Neural cell (in vitro differentiated cells): ENCODE measurements around the gene SBNO2. TPM values are rescaled to one million over a fixed set of nuclear protein-coding genes. Genes with fewer than 3 reads are reported as not detected.

Experiments used
- H2AFZ ChIP-seq: fragments of 200-600, 300-800 bp; sonication (generic), shearing (Covaris generic); 2 replicates; pipeline ENCODE4 v1.6.0; 2014; ENCODE audit warnings: low read depth, mild to moderate bottlenecking, antibody characterized with exemption, low read length, moderate library complexity
- H3F3A ChIP-seq: fragments of 200-600 bp; shearing (Covaris generic); 2 replicates; pipeline ENCODE4 v1.6.1; 2016; ENCODE audit warnings: mild to moderate bottlenecking, moderate library complexity, mixed read lengths, antibody characterized with exemption, low read length; ENCODE audit not compliant: insufficient read depth, poor library complexity, severe bottlenecking
- H3K27ac ChIP-seq: fragments of 200-600, 300-800 bp; sonication (generic), shearing (Covaris generic); 2 replicates; pipeline ENCODE4 v1.5.1; 2014; ENCODE audit warnings: mild to moderate bottlenecking, low read length, moderate library complexity
- H3K27me3 ChIP-seq: fragments of 300-800, 200-600 bp; sonication (generic), shearing (Covaris generic); 2 replicates; pipeline ENCODE4 v1.6.0; 2014; ENCODE audit warnings: mild to moderate bottlenecking, low read depth, low read length, moderate library complexity; ENCODE audit not compliant: insufficient read depth
- H3K36me3 ChIP-seq: fragments of 300-800, 200-600 bp; sonication (generic), shearing (Covaris generic); 2 replicates; pipeline ENCODE4 v1.5.1; 2014; ENCODE audit warnings: mild to moderate bottlenecking, antibody characterized with exemption, low read length, moderate library complexity; ENCODE audit not compliant: insufficient read depth
- H3K4me2 ChIP-seq: fragments of 300-800, 200-600 bp; sonication (generic), shearing (Covaris generic); 2 replicates; pipeline ENCODE4 v1.6.0; 2014; ENCODE audit warnings: mild to moderate bottlenecking, low read length
- H3K4me3 ChIP-seq: fragments of 300-800, 200-600 bp; sonication (generic), shearing (Covaris generic); 2 replicates; pipeline ENCODE4 v1.5.1; 2014; ENCODE audit warnings: mild to moderate bottlenecking, low read length, moderate library complexity
- H3K79me2 ChIP-seq: fragments of 200-600 bp; shearing (Covaris generic); replicated peaks from 2 replicates; pipeline ENCODE4 v1.6.0; 2014; ENCODE audit warnings: mild to moderate bottlenecking, low read length, moderate library complexity; ENCODE audit not compliant: insufficient read depth
- H3K9ac ChIP-seq: fragments of 300-800, 200-600 bp; sonication (generic), shearing (Covaris generic); 2 replicates; pipeline ENCODE4 v1.6.1; 2016; ENCODE audit warnings: mild to moderate bottlenecking, low read length, mixed read lengths
- H3K9me2 ChIP-seq: fragments of 200-600 bp; shearing (Covaris generic); 2 replicates; pipeline ENCODE4 v1.6.1; 2016; ENCODE audit warnings: mild to moderate bottlenecking, low read length, mixed read lengths; ENCODE audit not compliant: insufficient read depth
- H3K9me3 ChIP-seq: fragments of 200-600, 300-800 bp; sonication (generic), shearing (Covaris generic); 2 replicates; pipeline ENCODE4 v1.6.1; 2016; ENCODE audit warnings: mild to moderate bottlenecking, mixed run types, low read length, moderate library complexity, mixed read lengths
- H4K20me1 ChIP-seq: fragments of 200-600 bp; shearing (Covaris generic); 2 replicates; pipeline ENCODE4 v1.6.1; 2016; ENCODE audit warnings: mild to moderate bottlenecking, mixed run types; ENCODE audit not compliant: insufficient read depth
- EP300 ChIP-seq: fragments of 450-650 bp; conservative IDR thresholded peaks from 2 replicates; pipeline ENCODE4 v1.6.1; 2014; ENCODE audit warnings: antibody characterized with exemption, mild to moderate bottlenecking, moderate library complexity; ENCODE audit not compliant: poor library complexity, severe bottlenecking
- EZH2 ChIP-seq: fragments of 200-600, 300-800 bp; shearing (Covaris generic), sonication (generic); IDR thresholded peaks from 2 replicates; pipeline ENCODE4 v1.6.1; 2014; ENCODE audit warnings: antibody characterized with exemption, low read length, borderline replicate concordance, mild to moderate bottlenecking; ENCODE audit not compliant: insufficient read depth, poor library complexity, severe bottlenecking
- MXI1 ChIP-seq: fragments of 450-650 bp; conservative IDR thresholded peaks from 2 replicates; pipeline ENCODE4 v1.6.1; 2014; ENCODE audit warnings: antibody characterized with exemption, mild to moderate bottlenecking; ENCODE audit not compliant: poor library complexity, severe bottlenecking
- POLR2AphosphoS5 ChIP-seq: IDR thresholded peaks from 2 replicates; pipeline ENCODE4 v1.6.1; 2012
- RAD21 ChIP-seq: fragments of 450-650 bp; conservative IDR thresholded peaks from 2 replicates; pipeline ENCODE4 v1.6.1; 2014; ENCODE audit warnings: antibody characterized with exemption, mild to moderate bottlenecking, moderate library complexity
- SMC3 ChIP-seq: fragments of 450-650 bp; conservative IDR thresholded peaks from 2 replicates; pipeline ENCODE4 v1.6.1; 2014; ENCODE audit warnings: antibody characterized with exemption, mild to moderate bottlenecking, moderate library complexity; ENCODE audit not compliant: poor library complexity
- TAF1 ChIP-seq: IDR thresholded peaks from 2 replicates; pipeline ENCODE4 v1.6.1; 2012; ENCODE audit warnings: low read depth
- polyA plus RNA-seq: library from polyadenylated mRNA; depleted of rRNA; stranded (reverse); fragments of >200 nt; gene quantifications from 2 replicates; pipeline ENCODE4 v1.2.3, GENCODE V29; 2014
- TF ChIP-seq, protein P1 (sequence below): fragments of 450-650 bp; IDR thresholded peaks from 2 replicates; pipeline ENCODE4 v1.5.1; 2014; ENCODE audit warnings: antibody characterized with exemption, mild to moderate bottlenecking, moderate library complexity; ENCODE audit not compliant: poor library complexity, severe bottlenecking
- TF ChIP-seq, protein P2 (sequence below): IDR thresholded peaks from 2 replicates; pipeline ENCODE4 v1.6.1; 2012; ENCODE audit warnings: borderline replicate concordance

The SBNO2 gene
- polyA plus RNA-seq, 1 donor from 2014 or later = 4.8 TPM

DNA sequence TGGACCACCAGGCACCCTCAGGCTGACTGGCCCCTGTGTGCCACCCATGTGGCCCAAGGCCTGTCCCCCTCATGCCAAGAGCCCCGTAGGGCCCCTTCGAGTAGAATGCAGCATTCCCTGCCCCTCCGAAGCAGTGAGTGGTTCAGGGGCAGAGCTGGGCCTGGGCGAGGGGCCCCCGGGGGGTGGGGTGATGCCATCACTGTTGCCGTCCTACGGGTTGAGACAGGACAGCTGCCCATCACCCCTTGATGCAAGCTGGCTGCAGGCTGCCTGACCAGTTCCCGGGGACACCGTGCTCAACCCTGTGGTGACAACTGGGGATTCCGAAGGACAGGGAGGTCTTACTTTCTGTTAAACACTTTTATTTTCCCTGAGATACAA lies 4.7 kb downstream of the SBNO2 start:
- Histone ChIP-seq H3K9me3 (peaks cover 5% of the 10 kb centered on the region), H3K27ac (no peak overlapping the region), H3K79me2 (no peaks in the 10 kb centered on the region), H3F3A (no peaks in the 10 kb centered on the region), H4K20me1 (no peaks in the 10 kb centered on the region), H3K4me3 (no peak overlapping the region), H3K9me2 (no peaks in the 10 kb centered on the region), H2AFZ (no peak overlapping the region), H3K27me3 (no peaks in the 10 kb centered on the region), H3K9ac (no peak overlapping the region), H3K36me3 (peaks cover 8% of the 10 kb centered on the region), H3K4me2 (no peak overlapping the region)
- TF ChIP-seq, protein P1, sequence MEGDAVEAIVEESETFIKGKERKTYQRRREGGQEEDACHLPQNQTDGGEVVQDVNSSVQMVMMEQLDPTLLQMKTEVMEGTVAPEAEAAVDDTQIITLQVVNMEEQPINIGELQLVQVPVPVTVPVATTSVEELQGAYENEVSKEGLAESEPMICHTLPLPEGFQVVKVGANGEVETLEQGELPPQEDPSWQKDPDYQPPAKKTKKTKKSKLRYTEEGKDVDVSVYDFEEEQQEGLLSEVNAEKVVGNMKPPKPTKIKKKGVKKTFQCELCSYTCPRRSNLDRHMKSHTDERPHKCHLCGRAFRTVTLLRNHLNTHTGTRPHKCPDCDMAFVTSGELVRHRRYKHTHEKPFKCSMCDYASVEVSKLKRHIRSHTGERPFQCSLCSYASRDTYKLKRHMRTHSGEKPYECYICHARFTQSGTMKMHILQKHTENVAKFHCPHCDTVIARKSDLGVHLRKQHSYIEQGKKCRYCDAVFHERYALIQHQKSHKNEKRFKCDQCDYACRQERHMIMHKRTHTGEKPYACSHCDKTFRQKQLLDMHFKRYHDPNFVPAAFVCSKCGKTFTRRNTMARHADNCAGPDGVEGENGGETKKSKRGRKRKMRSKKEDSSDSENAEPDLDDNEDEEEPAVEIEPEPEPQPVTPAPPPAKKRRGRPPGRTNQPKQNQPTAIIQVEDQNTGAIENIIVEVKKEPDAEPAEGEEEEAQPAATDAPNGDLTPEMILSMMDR = no peak
- TF ChIP-seq TAF1 (no peak), POLR2AphosphoS5 (no peak), MXI1 (no peak), EP300 (no peak), SMC3 (no peak), RAD21 (no peak), EZH2 (no peak)
- TF ChIP-seq, protein P2, sequence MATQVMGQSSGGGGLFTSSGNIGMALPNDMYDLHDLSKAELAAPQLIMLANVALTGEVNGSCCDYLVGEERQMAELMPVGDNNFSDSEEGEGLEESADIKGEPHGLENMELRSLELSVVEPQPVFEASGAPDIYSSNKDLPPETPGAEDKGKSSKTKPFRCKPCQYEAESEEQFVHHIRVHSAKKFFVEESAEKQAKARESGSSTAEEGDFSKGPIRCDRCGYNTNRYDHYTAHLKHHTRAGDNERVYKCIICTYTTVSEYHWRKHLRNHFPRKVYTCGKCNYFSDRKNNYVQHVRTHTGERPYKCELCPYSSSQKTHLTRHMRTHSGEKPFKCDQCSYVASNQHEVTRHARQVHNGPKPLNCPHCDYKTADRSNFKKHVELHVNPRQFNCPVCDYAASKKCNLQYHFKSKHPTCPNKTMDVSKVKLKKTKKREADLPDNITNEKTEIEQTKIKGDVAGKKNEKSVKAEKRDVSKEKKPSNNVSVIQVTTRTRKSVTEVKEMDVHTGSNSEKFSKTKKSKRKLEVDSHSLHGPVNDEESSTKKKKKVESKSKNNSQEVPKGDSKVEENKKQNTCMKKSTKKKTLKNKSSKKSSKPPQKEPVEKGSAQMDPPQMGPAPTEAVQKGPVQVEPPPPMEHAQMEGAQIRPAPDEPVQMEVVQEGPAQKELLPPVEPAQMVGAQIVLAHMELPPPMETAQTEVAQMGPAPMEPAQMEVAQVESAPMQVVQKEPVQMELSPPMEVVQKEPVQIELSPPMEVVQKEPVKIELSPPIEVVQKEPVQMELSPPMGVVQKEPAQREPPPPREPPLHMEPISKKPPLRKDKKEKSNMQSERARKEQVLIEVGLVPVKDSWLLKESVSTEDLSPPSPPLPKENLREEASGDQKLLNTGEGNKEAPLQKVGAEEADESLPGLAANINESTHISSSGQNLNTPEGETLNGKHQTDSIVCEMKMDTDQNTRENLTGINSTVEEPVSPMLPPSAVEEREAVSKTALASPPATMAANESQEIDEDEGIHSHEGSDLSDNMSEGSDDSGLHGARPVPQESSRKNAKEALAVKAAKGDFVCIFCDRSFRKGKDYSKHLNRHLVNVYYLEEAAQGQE = no peak

DNA sequence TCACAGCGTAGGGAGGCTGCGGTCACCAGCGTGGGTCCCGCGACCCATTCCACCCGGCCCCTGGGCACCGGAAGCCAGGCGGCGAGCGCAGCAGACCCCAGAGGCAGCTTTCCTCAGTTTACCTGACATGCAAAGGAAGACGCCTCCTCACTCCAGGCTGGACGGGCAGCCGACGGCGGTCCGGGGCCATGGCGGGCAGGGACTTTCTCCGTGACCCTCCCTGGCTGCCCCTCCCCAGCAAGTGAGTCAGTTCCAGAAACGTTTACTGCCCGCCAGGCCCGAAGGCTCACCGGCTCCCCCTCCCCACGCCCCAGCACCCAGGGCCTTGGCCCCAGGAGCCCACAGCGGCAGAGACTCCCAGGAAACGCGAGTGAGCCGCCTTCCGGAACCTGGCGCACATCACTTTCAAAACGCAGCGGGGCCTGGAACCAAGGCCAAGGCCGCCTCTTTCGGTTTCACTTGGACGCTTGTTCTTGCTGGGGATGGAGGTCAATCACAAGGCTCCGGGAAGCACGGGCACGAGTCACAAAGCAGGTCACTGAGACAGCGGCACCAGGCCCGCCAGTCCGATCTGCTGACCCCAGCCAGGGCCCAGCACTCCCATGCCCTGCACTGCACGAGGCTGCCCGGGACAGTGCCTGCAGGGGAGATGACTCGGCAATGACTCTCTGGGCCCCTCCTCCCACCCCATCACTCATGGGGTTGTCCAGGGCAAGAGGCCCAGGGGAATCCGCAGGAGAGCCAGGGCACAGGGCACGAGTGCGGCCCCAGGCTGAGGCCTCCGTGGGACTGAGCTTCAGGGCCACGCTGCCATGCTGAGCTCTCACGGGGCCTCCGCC lies 5.3 kb downstream of the SBNO2 start:
- Histone ChIP-seq H3K9me3 (peaks cover 5% of the 10 kb centered on the region), H3K27me3 (no peaks in the 10 kb centered on the region), H4K20me1 (no peaks in the 10 kb centered on the region), H3F3A (no peaks in the 10 kb centered on the region), H3K4me3 (no peak overlapping the region), H3K9ac (no peak overlapping the region), H3K27ac (no peak overlapping the region), H3K79me2 (no peaks in the 10 kb centered on the region), H2AFZ (no peak overlapping the region), H3K9me2 (no peaks in the 10 kb centered on the region), H3K4me2 (no peak overlapping the region), H3K36me3 (peaks cover 8% of the 10 kb centered on the region)
- TF ChIP-seq EP300 (no peak), TAF1 (no peak), MXI1 (no peak), RAD21 (no peak), EZH2 (no peak), SMC3 (no peak)
- TF ChIP-seq, protein P1 = no peak
- TF ChIP-seq, protein P2 = no peak
